Astrocyte of the hippocampus (primary cell): ENCODE results near the gene KBTBD13.
"Not testable (repeated sequence)": the region's sequence is repeated elsewhere in the genome, so short reads cannot be mapped to it uniquely, and the experiment has no call there.

ENCODE experiments used
- DNase-seq: peaks from one replicate; pipeline ENCODE4 v3.0.0; 2011; ENCODE audit warnings: low read depth, low spot score

Gene KBTBD13

DNA sequence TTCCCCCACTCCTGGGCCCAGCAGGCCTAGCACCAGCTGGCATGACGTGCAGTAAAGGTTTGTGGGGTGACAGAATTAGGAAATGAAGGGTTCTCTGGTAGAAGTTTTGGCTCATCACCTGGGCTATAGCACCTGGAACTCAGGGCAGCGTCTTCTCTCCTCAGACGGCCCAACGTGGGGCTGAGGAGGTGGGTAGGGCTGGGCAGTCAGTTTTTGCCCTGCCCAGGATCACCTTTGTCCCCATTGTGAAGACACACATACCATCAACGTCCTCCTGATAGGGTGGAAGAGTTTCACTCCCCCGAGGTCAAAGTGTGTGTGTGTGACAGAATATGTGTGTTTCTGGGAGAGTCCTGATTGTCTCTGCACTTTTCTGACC is 12.1 kb downstream of the KBTBD13 start:
- DNase-seq = no peak

DNA sequence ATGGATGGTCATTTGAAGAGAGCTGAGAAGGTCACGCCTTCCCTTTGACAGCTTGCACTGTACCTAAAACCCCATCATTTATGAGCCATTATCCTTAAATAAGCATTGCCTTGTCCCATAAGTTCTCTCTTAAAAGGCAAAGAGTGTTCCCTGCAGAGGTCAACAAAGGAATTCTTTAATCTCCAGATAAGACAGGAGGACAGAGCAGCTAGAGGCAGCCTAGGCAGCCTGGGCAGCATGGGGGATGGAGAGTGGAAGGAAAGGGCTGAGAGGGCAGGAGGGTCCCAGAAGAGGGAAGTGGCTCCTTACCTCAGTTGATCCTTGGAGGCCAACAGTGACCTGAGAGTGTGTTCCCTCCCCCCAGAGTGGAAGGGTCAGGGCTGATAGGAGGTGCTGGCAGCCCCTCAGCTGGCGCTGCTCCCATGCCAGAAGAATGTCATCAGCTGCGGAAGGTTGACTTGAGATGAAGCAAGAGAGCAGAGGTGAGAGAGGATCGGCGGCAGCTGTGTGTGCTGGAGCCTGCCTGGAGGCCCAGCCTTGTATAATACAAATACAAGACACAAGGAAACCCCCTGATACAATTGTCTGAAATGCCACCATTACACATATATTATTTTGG is 12.8 kb downstream of the KBTBD13 start:
- no peak for DNase-seq

DNA sequence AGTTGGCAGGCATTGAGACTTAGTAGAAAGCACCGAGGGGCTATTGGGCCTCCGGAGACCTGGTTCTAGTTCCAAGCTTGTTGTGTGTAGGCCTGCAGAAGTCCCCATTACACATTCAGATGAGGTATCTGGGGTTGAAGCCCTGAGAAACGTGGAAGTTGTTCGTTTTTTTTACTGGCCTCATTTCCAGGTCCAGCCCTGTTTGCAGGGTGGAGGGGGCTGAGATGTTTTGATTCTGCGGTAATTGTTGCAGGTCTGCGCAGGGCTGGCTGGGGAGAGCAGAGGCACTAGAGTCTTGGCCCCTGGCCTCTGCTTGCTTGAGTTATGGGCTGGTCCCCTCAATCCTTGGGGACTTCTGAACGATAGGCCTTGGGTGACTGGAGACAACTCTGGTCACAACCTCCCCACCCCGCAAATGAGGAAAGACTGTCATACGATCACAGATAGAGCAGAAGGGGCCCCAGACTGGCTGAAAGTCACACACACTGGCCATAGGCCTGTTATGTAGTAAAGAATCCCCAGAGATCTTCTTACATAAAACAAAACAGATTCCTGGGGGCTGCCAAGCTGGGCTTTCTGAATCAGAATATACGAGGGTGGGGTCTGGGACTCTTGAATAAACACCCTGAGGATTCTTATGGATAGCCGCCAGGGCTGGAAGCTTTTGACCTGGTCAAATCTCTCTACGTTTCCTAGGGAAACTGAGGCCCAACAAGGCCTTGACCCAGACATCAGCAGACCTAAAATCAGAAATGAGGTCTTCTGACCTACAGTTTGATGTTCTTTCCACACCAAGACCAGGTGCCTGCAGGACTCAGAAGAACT is 15.6 kb downstream of the KBTBD13 start:
- DNase-seq = no peak

DNA sequence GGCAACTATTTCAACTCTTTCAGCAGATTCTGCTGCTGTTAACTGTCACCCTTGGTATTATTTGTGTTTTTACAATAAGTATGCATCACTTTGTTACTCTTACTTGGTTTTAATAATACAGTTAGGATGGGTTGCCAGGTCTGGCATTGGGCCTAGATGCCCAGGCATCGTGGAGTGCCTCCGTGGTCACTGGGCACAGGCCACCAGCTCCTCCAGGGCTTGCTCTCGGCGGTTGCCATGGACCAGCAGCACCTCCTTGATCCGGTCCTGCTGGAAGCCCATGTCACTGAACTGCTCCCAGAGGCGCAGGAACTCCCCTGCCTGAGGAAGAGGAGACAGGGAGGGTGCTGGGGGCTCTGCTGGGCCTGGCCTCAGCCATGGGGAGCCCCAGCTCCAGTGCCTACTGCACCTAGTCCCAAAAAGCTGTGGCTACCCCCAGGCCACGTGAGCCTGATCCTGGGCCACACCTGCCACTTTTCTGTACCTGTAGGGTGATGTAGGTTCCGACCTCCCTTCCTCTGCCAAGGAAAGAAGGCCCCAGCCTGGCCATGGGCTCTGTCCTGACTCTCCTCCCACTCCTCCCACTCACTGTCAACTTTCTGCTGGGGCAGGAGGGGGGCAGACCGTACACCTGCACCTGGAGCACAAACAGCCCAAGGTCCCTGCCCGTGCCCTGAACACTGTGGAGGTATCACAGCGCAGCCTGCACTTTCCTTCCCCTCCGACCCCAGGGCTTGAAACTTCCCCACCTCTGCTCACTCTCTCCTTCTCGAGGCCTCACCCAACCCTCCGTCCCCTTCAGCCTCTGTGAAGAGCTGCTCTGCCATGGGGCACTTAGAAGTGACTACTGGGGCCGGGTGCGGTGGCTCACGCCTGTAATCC is 16.6 kb downstream of the KBTBD13 start:
- DNase-seq = no peak

DNA sequence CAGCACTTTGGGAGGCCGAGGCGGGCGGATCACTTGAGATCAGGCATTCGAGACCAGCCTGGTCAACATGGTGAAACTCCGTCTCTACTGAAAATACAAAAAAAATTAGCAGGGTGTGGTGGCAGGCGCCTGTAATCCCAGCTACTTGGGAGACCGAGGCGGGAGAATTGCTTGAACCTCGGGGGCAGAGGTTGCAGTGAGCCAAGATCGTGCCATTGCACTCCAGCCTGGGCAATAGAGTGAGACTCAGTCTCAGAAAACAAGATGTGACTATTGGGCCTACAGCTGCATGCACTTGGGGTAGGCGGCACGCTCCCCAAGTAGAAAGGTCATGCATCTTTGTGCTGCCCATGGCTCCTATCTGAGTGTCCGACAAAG is 17.2 kb downstream of the KBTBD13 start:
- not testable (repeated sequence) for DNase-seq

DNA sequence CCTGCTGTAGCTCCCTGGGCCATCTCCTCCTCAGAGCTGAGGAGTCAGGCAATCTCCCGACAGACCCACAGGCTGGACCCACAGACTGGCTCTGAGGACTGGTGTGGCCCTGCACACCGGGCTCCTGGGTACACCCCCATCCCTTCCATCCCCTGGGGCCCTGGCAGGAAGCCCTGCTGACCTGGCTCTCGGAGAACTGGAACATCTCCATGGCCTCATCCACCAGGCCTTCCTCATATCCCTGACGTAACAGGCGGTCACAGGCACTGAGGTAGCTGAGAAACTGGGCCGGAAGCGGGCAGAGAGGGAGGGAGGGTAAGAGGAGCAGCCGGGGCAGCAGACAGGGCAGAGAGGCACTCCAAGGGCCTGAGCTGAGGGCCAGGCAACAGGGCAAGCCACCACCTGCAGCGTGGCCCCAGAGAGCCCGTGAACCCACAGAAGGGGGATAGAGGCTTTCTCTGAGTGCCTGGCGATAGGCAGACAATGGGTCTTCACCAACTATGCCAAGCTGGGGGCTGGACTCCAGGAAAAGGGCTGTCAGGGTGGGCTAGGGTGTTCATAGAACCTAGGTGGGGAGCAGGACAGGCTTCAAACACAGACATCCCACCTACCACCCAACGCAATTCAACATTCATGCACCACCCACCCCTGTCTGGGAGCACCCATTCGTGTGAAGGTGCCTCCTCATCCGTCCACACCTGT is 17.9 kb downstream of the KBTBD13 start:
- DNase-seq = no peak

DNA sequence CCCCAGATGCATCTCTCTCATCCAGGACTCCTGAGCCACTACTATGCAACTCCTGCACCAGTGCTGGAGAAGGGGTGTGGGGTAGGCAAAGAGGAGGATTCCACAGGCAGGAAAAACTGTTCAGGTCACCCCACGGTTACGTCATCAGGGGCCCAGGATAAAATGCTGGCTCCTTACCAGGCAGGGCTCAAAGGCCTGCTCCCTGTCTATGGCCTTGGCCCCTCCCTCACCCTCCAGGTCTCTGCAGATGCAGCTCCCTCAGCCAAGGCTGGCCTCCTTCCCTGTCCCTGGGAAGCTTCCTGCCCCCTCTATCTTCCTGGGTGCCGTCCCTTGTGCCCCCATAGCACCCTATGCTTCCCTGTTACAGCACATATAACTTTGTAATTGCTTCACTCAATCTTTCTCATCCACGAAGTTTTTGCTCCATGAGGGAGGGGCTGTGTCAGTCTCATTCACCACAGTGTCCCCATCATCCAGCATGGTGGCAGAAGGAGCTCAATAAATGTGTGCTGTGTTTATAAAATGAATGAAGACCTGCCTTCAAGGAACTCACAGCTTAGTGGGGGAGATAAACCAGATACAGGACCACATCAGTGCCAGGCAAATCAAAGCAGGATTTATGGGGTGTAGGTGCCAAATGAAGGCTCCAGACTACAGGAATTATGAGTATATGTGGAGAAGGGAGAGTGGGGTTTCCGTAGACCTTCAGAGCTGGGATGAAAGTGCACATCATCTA is 18.6 kb downstream of the KBTBD13 start:
- DNase-seq = no peak

DNA sequence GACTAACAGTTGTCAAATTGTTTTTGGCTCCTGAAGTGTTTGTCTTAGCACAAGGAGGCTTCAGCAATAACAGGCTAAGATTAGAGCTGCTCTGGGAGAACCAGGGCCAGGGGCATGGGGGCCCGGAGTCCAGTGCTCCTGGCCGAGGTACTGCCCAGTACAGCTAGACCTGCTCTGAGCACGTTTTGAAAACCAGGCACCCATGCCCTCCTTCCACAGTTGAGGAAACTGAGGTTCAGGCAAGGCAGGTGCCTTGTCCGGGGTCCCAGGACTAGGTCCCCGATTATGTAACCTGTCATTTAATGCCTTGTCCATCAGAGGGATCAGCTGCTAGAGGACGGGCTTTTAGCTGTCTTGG is 19.2 kb downstream of the KBTBD13 start:
- no peak for DNase-seq

DNA sequence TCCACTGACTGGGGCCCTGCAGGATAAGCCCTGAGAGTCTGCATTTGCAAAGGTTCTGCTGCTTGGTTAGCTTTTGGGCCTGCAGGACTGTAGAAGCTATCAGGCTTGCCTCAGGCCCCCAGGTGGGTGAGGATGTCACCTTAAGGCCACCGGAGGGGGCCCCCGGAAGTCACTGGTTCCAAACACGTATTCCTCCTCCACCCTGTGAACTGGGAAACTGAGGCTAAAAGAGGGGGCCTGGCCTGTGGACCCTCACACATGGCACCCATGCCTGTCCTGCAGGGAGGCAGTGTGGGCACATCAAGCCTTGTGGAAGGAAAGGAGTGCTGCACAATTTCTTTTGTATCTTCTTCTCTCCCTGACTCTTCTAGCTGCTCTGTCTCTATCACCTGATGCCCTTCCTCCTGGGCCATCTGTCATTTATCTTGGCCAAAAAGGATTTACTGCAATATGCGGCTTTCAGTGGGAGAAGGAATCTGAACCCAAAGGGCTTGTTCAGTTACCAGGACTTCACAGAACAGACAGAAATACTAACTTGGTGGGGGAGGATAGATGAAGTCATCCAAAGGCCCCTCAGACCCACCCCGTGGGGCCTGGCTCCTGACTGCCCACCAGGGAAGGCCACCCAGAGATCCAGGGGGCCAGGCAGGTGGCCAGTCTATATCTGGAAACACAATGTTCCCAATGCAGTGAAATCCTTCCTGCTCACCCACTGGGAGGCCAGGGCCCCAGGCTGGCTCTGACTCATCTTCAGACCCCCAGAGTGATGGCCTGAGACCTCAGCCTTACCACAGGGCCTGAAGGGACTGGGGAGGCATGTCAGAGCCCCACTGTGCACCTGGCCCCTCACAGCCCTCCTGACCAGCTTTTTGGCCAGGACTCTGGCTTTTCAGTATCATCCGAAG is 20.2 kb downstream of the KBTBD13 start:
- no peak for DNase-seq

DNA sequence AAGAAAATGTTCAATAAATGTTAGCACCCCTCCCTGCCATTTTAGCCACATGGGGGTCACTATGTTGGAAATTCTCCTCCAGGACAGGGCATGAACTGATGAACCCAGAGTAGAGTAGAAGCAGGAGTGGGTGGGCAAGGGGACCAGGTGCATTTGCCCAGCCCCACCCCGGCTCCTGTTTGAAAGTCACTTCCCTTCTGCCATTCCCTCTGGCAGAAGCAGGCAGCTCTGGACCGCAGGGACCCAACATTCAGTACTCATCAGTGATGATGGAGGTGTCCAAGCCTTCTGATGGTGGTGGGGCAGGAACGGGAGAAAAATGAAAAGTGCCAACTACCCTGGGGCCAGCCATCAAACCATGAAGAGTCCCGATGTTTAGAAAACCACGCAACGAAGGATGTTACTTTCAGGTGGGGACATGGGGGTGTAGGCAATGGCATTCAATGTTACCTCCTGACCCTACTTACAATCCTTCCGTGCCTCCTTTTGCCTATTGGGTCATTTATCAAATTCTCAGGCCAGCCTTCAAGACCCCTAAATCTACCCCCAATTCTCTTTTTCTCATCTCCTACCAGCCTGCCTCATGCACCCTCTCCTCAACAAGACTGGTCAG is 21.2 kb downstream of the KBTBD13 start:
- no peak for DNase-seq

DNA sequence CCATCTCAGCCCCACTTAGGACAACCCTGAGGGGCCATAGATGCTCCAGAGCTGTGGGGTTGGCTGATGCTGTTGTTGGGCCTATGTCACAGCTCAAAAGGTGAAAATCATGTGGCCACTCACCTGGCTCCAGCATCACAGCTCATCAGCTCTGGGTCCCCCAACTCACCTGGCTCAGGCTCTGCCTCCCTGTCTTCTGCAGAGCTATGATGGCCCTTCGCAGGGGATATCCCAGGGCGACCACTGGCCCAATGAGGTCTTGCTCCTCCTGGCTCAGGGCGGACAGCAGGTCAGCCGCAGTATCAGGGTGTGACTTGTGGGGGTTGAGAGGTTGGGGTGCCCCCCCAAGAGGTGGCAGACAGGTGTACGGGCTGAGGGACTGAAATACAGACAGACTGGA is 22.8 kb downstream of the KBTBD13 start:
- DNase-seq = no peak

DNA sequence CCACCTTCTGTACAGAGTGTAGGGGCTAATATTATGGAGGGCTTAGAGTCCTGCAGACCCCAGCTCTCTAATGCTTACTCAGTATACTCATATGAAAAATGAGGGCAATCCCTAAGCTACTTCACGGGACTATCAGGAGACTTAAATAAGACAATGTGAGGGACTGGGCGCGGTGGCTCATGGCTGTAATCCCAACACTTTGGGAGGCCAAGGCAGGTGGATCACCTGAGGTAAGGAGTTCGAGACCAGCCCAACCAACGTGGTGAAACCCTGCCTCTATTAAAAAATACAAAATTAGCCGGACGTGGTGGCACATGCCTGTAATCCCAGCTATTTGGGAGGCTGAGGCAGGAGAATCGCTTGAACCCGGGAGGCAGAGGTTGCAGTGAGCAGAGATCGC is 23.3 kb downstream of the KBTBD13 start:
- DNase-seq = not testable (repeated sequence)

DNA sequence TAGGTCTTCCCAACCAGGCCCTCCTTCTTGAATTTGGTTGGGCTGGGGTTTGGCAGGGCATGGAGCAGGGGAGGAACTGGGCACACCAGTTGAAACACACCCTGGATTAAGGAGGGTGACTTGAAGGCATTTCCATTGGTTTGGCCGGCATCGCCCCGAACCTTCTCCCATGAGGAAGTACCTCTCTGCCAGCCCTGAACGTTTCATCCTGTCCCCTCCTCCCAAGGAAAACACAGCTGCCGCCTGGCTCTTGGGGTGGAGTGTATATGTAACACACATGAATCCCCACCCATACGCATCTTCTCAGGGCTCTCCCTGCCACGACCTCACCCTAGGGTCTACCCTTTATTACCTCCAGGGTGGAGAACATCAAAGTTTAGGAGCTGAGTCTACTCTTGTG is 23.9 kb downstream of the KBTBD13 start:
- no peak for DNase-seq

DNA sequence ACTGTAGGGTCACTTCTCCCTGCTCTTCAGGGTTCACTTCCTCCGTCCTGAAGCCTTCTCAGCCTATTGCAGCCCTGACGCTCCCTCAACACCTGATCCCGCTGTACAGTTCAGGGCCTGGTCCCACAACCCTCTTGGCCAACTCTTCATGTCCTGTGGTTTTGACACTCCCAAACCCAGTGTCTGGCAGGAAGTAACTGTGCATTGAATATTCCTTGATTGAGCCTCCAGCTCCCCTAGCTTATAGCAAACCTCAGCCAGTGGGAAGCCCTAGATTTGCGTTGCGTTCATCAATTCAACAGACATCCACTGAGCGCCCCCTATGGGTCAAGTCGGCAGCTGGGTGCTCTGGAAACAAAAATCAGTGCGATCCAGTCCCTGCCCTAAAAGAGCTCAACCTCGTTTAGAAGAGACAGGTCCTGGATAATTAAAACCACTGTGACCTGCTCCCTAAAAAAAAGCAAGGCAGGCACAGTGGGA is 24.9 kb downstream of the KBTBD13 start:
- peak; percentile 84 for DNase-seq

DNA sequence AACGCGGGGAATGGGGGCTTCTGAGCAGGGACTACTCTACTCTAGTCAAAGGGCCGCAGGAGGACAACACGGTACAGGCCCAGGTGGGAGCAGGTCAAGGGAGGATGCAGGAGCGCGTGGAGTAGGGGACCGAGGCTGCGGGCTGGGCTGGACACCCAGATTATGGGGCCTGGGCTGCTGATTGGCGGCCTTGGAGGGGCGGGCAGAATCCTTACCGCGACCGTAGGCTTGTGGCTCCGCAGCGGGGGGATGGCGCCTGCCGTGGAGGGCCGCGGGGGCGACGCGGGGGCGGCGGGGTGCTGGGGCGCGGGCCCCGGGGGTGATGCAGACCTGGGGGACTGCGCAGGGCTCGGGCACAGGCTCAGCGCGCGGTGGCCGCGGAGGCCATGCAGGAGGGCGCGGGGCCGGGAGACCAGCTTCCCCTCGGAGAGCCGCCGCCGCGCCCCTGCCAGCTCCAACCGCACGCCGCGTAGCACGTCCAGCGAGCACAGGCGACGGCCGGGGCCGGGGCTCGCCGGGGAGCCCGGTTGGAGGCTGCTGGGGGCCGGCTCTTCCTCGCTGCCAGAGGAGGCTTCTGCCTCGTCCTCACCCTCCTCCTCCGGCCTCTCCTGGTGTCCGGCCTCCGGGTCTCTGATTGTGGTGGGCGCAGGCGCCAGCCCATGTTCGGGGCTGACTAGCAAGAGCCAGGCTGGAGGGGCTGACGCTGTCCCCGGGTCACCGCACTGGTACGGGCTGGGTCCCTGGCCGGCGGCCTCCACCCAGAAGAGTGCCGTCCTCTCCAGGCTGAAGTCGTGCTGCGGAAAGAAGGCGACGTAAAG is 25.6 kb downstream of the KBTBD13 start:
- DNase-seq = no peak

DNA sequence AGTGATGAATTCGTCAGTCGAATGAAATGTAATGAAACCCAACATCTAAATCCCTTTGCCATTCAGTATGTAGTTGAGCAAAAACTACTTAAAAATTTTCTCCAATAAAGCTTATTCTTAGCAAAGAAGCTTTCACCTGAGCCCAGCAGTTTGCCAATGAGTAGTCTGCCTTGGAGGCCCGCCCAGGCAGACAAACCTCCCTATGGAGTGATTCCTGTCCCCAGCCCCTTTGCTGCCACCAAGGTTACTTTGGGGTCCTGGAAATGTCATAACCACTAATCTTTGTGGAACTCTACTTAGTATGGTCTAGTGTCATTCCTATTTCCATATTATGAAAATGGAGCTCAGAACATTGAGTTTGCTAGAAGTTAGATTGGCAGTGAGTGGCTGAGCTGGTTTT is 26.4 kb downstream of the KBTBD13 start:
- no peak for DNase-seq

DNA sequence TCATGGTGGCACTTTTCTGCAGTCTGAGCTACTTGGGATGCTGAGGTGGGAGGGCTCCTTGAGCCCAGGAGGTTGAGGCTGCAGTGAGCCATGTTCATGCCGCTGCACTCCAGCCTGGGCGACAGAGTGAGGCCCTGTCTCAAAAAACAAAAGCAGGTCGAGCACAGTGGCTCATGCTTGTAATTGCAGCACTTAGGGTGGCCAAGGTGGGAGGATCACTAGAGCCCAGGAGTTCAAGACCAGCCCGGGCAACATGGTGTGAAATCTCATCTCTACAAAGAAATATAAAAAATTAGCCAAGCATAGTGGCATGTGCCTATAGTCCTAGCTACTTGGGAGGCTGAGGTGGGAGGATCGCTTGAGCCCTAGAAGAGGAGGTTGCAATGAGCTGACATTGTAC is 28.5 kb downstream of the KBTBD13 start:
- no peak for DNase-seq

DNA sequence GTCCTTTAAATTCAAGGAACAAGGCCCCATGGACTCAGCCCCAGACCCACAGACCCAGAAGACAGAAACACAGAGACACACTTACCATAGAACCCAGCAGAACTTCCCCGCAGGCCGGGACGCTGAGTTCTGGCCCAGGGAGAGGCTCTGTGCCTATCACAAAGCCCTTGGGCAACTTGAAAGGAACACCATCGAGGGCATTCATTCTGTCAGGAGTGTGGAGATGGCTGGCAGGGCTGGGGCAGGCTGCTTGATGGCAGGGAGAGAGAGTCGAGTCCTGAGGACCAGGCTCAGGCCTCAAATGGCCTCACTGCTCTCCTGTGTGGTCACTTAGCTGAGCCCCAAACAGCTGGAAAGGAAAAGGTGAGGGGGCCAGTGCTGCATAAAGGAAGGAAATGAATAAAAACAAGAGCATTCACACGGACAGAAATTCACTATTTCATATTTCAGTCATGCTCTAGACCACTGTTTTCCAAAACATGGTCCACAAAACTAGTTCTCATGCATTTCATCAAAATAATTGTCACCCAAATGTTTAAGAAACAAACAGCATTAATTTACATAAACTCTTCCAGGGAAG is 29.6 kb downstream of the KBTBD13 start:
- DNase-seq = no peak
